GM21786 (cell line): ENCODE data around the gene OPTC.
"Not testable (repeated sequence)": the region's sequence is repeated elsewhere in the genome, so short reads cannot be mapped to it uniquely, and the experiment has no call there.

Source experiments
- ATAC-seq: cut with Tn5 transposase; IDR thresholded peaks from one replicate; pipeline ENCODE4 v1.9.1; 2021; ENCODE audit not compliant: unreplicated experiment

Gene OPTC, protein sequence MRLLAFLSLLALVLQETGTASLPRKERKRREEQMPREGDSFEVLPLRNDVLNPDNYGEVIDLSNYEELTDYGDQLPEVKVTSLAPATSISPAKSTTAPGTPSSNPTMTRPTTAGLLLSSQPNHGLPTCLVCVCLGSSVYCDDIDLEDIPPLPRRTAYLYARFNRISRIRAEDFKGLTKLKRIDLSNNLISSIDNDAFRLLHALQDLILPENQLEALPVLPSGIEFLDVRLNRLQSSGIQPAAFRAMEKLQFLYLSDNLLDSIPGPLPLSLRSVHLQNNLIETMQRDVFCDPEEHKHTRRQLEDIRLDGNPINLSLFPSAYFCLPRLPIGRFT

DNA sequence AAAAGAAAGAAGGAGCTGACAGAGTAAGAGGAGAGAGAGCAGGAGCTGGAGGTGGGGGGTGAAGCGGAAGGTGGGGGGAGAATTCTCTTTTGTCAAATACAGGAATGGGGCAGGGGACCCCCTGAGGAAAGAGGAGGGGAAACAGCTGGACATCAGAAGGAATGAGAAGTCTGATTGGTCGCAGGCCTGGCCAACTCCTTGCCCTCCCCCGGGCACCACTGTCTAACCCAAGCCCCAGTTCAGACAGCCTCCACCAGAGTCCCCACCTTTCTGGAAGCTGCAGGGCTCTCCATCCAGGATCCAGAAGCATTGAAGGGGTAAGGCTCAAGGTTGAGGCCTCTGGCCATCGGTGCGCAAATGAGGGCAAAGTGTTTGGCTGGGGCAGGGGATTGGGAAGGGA, at the start of gene OPTC:
Gene OPTC, plus strand, starts transcription at position 253 of the 400 bp plus-strand sequence. CDS start 1,853 bp downstream, outside the sequence.
- no peak for ATAC-seq

DNA sequence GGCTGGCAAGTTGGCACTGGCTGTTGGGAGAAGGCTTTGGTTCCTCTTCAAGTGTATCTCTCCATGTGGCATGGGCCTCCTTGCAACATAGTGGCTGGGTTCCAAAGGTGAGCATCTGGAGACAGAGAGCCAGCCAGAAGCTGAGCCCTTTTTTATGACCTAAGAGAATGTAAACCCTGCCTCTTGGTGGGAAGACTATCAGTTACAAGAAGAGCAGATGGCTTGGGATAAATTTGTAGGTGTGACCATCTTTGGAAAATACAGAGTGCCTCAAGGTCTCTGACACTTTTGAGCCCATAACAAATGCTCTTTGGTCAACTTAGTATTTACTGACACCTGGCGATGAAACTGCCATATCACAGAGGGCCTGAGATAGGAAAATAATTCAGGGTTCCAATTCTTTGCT, 49.8 kb upstream of the OPTC start:
- no peak for ATAC-seq

DNA sequence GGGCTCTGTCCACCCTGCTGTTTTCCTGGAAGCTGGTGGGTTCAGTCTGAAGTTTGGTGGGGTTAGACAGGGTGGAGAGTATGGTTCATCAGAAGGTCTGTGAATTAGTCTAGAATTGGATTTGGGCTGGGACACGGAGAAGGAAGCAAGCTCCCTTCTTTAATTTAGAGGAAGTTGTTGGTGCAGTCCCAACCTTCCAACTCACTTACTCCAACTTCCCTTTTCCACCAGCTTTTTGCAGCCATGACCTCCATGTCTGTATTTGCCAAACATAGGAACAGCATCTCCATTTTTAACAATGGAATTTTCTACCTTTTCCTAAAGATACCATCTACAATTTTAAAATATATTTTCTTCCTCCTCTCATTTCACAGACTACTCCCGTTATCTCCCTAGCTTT, 46.8 kb upstream of the OPTC start:
- no peak for ATAC-seq

DNA sequence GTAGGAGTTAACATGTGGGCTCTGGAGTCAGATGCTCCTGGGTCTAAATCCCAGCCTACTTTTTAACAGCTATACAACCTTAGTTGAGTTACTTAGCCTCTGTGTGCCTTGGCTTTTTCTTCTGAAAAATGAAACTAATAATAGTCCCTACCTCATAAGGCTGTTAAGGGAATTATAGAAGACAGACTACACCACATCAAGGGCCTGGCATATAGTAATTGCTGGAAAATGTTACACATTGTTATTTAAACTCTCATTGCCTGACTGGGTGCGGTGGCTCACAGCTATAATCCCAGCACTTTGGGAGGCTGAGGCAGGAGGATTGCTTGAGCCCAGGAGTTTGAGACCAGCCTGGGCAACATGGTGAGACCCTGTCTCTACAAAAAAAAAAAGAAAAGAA, 46.4 kb upstream of the OPTC start:
- not testable (repeated sequence) for ATAC-seq

DNA sequence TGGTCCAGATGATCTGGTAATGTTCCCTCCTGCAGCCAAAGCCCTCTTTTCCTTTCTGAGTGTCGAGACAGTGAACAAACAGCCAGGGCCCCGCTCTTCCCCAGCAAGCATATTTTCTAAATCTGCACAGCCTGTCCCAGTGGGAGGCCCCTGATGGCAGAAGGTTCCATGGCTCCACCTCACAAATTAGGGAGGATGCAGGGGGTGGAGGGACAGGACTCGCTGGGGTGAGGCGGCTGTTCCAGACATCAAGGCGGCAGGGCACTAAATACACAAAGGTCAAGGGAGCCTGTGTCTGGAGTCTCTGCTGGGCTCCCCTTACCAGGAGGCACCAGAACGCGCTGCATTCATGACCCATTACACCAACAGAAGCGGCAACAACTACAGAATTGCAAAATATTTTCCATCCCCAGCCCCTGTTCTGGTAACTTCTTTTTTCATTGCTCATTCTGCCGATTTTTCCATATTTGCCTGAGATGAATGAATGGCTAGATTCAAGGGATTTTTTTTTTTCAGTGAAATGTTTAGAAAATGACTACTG, 45.4 kb upstream of the OPTC start:
- no peak for ATAC-seq

DNA sequence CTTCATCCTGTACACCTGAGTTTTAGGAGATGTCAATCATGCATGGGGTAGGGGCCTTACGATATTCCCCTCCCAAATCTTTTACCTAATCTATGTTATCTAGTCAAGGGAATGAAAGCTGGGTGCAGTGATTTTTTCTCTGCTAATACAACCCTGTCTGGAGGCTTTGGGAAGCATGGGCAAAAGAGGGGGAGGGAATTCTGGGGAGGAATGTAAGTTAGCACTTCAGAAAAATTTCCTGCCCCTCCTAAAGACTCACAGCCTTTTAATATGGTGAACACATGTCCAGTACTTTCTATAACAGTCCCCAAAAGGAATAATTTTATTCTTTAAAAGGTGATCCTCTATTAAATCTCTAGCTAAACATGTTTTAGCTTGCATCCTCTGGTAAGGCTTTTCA, 44.0 kb upstream of the OPTC start:
- no peak for ATAC-seq

DNA sequence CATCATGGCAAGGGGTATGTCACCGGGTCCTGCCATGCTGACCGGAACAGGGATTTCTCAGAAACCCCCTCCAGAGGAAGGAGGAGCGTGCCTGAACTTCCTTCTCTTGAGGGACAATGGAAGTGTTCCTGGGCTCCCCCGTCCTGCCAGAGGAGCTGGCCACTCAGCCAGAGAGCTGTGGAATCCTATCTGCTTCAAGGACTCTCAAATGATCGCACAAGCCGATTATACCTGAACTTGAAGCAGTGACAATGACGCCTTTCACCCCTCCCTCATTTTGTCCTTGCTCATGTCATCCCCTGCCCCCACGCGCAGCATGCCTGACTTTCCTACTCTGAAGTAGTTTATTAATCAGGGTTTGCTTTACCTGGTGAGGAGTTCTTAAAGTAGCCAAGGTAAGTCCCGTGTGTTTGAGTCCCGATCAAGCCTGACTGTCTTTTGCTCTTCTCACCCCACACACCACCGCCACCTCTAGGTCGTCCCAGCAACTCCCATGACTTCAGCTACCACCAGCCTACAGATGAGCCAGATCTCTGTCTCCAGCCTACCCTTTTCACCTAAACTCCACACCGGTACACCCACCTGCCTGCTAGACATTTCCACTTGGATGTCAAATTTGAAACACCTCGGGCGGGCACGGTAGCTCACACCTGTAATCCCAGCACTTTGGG, 43.3 kb upstream of the OPTC start:
- ATAC-seq: no peak

DNA sequence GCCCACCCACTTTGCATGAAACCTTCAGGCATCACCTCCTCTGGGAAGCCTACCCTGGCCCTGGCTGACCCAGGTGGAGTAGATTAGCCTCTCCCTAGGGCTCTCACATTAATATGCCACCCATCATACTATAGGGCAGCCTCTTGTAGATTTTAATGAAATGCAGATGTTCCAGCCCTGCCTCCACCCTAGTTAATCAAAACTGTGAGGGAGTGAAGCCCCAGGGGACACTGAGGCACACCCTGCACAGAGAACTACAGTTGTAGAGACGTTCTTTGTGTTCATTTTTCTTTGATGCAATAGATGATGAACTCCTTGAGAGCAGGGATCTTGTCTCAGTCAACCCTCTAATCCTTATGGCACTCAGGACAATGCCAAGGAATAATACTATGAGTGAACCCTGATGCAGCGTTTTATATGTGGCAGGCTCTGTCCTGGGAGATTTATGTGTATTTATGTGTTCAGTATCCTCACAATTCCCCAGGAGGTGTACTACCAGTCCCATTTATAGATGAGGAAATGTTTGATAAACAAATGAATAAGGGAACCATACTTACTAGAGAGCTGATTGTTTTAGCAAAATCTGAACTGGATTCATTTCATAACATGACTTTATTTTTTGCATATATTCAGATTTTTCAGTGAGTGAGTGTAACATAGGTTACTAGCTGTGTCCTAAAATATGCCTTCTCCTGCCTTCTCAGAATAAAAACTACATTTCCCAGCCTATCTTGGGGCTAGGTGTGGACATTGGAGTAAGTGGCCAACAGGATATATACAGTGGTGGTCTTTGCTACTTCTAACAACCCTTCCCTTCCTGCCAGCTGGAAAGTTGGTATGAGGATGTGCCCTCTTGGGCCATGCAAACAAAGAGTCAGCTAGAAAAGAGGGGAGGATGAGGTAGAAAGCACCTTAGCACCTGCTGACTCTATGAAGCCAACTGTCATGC, 41.8 kb upstream of the OPTC start:
- no peak for ATAC-seq

DNA sequence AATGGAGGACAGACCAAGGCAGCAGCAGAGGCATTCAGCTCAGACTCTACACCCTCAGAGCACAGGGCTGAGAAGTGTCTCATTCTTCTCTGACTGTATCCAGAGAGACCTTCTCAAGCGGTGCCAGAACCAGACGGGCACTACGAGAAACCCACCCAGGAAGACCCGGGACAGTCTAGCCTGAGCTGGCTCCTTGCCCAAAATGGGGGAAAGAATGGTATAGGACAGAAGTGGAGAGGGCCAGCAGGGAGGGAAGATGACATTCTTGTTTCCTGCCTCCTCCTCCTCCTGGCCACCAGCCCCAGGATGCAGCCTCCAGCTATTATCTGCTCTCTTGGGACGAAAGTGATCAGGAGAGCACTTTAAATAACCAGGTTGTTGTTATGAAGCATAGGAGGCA, 40.9 kb upstream of the OPTC start:
- ATAC-seq: no peak

DNA sequence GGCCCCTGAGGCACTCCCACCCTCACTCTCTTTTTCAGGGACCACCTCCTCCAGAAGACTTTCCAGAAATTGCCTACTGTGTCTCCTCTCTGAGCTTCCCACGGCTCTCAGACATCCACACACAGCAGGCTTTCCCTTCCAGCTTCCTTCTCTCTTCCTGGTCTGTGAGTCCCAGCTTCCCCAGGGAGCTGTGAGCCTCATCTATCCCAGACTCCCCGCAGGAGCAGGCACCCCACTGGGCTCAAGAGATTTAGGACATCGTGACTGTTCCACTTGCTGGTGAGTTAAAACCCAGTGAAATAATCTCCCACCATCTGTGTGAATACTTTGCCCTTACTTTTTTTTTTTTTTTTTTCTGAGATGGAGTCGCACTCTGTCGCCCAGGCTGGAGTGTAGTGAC, 40.3 kb upstream of the OPTC start:
- no peak for ATAC-seq

DNA sequence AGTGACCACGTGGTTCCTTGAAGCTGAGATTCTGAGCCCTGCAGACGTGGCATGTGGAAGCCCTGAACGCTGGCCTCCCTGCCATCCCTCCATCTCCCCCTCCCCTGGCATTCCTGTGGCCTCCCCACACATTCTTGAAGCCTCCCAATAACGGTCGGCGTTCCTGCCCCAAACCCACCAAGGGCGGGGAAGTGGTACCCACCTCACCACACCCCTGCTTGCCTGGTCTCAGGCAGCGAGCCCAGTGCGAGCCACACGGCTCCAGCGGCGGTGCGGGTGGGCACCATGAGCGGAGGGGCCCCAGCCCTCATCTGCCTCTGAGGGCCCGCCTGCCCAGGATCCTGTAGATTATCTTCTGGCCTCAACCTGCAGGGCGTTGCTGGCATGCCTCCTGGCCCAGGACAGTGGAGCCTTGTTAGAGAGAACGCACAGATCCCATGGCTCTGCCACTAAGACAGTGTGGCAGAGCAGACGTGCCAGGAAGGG, 38.9 kb upstream of the OPTC start:
- ATAC-seq: no peak

DNA sequence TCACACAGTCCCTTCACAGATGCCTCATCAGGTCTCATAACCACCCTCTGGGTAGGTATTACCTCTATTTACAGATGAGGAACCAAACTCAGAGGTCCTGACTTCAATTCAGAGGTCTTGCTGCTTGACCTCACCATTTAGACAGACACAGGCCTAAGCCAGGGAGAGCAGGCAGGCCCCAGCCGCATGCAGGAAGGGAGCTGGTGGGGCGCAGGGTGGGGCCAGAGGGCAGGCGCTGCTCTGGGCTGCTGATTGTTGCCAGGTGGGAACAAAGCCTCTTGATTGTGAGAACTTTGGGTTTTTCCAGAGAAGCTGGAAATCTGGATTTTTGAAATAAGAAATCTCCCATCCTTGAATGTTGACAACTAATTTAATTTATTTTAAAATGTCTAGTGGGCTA, 38.2 kb upstream of the OPTC start:
- ATAC-seq: no peak

DNA sequence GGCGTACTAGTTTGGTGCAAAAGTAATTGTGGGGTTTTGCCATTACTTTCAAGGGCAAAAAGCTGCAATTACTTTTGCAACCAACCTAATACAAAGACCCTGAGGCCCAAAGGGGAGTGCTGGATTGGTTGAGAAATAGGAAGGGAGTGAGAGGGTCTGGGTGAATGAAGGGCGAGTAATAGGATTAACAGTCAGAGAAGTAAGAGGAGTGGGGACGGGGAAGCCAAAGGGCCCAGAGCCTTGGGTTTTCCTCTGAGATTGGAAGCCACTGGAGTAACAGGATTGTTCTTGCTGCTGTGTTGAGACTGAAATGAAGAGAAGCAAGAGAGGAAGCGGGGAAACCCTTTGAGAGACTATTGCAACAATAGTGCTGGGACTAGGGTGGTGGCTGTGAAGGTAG, 37.4 kb upstream of the OPTC start:
- ATAC-seq: no peak

DNA sequence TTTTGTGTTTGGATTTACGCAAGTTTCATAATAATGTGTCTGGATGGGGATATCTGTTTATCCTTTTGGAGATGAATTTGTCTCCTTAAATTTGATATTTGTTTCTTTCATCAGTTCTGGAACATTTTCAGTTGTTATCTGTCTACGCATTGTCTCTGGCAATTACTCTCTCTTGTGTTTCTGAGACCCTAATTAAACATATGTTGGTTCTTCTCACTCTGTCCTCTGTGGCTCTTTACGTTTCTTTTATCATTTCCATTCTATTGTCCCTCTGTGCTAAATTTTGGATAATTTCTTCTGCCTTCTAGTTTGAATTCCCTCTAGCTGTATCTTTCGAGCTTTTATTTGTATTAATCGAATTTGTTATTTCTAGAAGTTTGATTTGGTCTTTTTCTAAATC, 35.9 kb upstream of the OPTC start:
- no peak for ATAC-seq

DNA sequence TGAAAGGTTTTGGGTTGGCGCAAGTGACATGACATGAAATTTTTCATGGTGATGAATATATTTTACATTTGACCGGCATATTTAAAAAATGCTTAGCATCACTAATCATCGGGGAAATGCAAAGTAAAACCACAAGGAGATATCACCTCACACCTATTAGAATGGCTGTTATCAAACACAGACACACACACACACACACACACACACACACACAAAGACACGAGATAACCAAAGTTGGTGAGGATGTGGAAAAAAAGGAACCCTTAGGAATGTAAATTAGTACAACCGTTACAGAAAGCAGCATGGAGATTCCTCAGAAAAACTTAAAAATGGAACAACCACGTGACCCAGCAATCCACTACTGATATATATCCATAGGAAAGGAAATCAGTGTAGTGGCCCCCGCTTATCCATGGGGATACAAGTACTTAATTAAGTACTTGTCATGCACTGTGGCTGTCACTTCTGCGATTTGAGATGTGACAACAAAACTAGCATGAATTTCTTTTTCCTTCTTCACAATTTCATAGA, 34.2 kb upstream of the OPTC start:
- ATAC-seq: no peak

DNA sequence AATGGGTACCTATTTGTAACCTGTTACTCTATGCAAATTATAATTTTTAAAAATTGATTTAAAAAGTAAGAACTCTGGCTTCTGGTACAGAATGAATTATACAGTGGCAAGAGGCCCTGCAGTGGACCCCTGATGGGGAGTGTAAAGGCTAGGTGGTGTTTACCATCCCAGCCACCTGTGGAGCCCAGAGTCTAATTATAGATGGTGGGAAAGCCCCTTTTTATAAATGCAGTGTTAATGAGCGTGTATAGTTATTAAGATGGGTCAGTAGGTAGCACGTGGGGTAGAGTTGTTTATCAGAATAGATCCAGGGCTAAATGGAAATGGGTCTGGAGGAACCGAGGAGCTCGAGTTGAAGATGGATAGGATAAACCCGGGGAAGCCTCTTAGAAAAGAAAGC, 32.2 kb upstream of the OPTC start:
- ATAC-seq: no peak

DNA sequence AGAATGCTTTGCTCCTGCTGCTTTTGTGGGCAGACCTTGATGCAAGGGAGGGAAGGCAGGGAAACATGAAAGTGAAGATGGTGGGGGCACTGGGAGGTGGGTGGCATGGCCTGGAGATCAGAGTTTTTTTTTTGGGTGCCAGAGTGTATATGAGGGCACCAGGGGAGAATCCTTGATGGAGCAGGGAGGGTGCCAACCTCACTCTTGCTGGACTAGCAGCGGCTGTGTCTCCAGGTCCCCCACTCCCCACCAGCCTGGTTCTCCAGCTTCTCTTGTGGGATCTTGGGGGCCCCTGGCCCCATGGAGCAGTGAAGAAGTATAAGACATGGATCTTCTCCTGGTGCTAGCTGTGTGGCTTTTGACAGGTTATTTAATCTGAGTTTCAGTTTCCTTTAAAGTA, 31.8 kb upstream of the OPTC start:
- no peak for ATAC-seq

DNA sequence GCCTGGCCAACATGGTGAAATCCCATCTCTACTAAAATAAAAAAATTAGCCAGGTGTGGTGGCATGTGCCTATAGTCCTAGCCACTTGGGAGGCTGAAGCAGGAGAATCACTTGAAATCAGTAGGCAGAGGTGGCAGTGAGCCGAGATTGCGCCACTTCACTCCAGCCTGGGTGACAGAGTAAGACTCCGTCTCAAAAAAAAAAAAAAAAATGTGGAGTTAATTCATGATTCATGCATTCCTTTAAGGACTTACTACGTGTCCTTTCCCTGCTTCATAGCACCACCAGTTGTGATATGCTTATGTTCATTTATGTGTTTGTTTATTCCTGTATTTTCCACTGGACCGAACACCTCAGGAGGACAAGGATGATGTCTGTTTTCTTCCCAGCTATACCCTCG, 31.1 kb upstream of the OPTC start:
- no peak for ATAC-seq

DNA sequence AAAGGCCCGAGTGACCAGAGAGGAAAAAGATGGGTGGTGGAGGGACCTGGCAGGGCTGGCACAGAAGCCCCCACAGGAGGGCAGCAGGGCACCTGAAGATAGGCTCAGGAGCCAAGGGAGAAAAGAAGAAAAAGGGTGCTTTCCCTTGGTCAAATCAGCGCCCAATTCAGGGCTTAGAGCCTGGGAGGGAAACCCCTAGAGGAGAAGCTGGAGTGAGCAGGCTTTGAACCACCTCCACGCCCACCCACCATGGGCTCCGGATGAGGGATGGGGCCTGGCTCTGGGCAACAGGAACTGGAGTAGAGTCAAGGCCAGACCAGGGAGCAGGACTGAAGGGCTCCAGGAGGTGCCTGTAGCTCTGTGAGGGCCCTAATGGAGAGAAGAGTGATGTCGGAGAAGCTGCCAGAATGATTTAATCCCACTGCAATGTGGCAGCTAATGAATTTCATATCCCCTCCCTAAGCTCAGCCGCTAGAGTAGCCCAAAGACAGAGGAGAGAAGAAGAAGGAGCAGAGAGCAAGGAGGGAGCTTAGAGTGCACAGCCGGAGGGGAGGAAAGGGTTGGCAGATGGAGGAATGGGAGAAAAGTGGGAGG, 30.4 kb upstream of the OPTC start:
- no peak for ATAC-seq

DNA sequence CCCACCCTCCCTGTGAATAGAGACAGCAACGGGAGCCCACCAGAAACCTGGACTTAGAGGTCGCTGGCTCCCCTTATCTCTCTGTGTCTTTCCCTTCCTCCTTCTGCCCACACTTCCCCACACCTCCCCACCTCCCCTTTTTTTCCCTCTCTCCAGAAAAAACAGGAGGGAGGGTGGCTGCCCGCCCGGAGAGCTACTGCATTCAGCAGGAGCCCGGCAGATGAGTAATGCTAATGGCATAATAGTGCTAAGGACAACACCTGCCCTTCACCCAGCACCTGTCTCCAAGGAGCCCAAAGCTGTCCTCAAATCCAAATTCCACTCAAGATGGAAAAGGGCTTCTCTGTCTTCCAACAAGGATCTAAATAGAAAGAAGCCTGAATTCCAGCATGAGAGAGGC, 29.7 kb upstream of the OPTC start:
- ATAC-seq: no peak

DNA sequence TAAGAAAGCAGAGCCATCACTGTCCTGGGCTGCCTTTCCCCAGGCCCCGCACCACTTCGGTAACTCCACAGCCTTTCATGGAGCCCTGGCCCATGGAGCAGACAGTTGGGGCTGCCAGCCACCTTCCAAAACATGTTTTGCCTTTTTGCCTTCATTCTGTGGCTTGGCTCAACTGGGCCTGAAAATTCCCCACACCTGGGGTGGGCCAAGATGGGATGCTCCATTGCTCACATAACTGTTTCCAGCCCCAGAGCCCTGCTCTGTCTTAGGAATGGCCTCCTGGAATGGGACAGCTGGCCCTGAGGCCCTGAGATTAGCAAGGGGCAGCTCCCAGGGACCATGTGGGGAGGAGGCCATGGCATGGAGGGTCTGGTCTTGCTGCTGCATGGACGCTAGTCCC, 29.2 kb upstream of the OPTC start:
- no peak for ATAC-seq
